ENCODE data around the gene ARSG.
"Not testable (repeated sequence)": the region's sequence is repeated elsewhere in the genome, so short reads cannot be mapped to it uniquely, and the experiment has no call there.

- not testable (repeated sequence) for TF ChIP-seq EZH2phosphoT487, CTCF (IDR thresholded peaks at IDR 0.05)
Measured at GRCh38 chr17:68308486-68308885, 17.2 kb downstream of the ARSG start.
